Psoas muscle (tissue), 8 donors: ENCODE results near the gene LARP1. TPM values are rescaled to one million over a fixed set of nuclear protein-coding genes. Genes with fewer than 3 reads are reported as not detected.

Experiments
- ATAC-seq, 4 donors: fragments of 200-7000 bp; cut with Tn5 transposase; one replicate each; pipeline ENCODE4 v1.9.1; 2020; ENCODE audit warnings: moderate library complexity in 3 of 4, mild to moderate bottlenecking in 2 of 4
- DNase-seq, 2 donors: peaks; one replicate each; pipeline ENCODE4 v3.0.0-alpha.2; 2020
- H3K27ac ChIP-seq: fragments of 200-600 bp; one replicate; pipeline ENCODE4 v1.8.0; 2022
- H3K27me3 ChIP-seq, 3 donors: fragments of 200-600 bp in 1 of 3; one replicate each; pipeline versions ENCODE4 v1.6.1 to v1.8.0; 2013 to 2022; ENCODE audit warnings: low read length in 2 of 3, mild to moderate bottlenecking in 2 of 3, moderate library complexity in 1 of 3; ENCODE audit not compliant: insufficient read depth in 3 of 3
- H3K36me3 ChIP-seq, 2 donors: fragments of 200-600 bp in 1 of 2; one replicate each; pipeline versions ENCODE4 v1.6.1 to v1.8.0; 2013 to 2022; ENCODE audit warnings: low read depth in 1 of 2, mild to moderate bottlenecking in 1 of 2, moderate library complexity in 1 of 2; ENCODE audit not compliant: insufficient read depth in 1 of 2
- H3K4me1 ChIP-seq: fragments of 200-600 bp; one replicate; pipeline ENCODE4 v1.8.0; 2022
- H3K4me3 ChIP-seq: fragments of 200-600 bp; one replicate; pipeline ENCODE4 v1.8.0; 2022; ENCODE audit warnings: mild to moderate bottlenecking
- H3K9me3 ChIP-seq: fragments of 200-600 bp; one replicate; pipeline ENCODE4 v1.8.0; 2022
- CTCF ChIP-seq: fragments of 200-600 bp; IDR thresholded peaks from one replicate; pipeline ENCODE4 v1.8.0; 2022; ENCODE audit warnings: antibody characterized with exemption
- WGBS, 3 donors: extraction: QIAGEN DNeasy Blood & Tissue Kit; methylation state at CpG; one replicate each; pipeline versions ENCODE4 v1.1.6 to v1.1.7; 2013; 5-methylcytosine and 5-hydroxymethylcytosine counted together
- intact Hi-C, 2 donors: fragments of 100-400 bp; cut with DNase I; formaldehyde crosslinking; loops; one replicate each; pipeline versions ENCODE4 v1.11.0 to v1.14.2; 2022
- polyA plus RNA-seq, 3 donors: library from polyadenylated mRNA; stranded (reverse); fragments of 200-250 nt; gene quantifications; one replicate each; pipeline ENCODE4 v1.2.3, GENCODE V29; 2013
- total RNA-seq, 4 donors: library from RNA; stranded (reverse); fragmentation: NEBNext Ultra II Directional in 2 of 4; extraction: Animal tissue kit (Norgen Biotek cat#: 25700) in 2 of 4; gene quantifications; one replicate each; pipeline versions ENCODE4 v1.2.1 to v1.2.4, GENCODE V29; 2021 to 2023
- donor health status: healthy with polysubstance abuse.
- donor health status: DM: no; HTN: no; CAD: no; lungs with moderate emphysema.
- donor health status: Bipolar disorder and iron deficiency.
- donor health status: healthy.
- donor health status: DM: yes; HTN: yes; CAD: no.
- donor health status: DM: no; HTN: no; CAD: no.
- donor health status: DM: no; HTN: no; CAD: no.
- donor health status: DM: yes; HTN: yes; CAD: no.

LARP1 gene
- total and polyA plus RNA-seq, 7 donors, result 34.1 to 173 (median 108) TPM

GRCh38 chr5:154795235-154795596 is 40.0 kb downstream of the LARP1 start:
- Histone ChIP-seq H3K4me3 (no peak overlapping the region), H3K27me3 (no peaks in the 10 kb centered on the region), H3K9me3 (no peaks in the 10 kb centered on the region), H3K27ac (no peak overlapping the region), H3K4me1 (no peaks in the 10 kb centered on the region), H3K36me3 (peaks cover 6 to 95% of the 10 kb centered on the region in 2 donors)
- intact Hi-C loops, result no loop called here
- TF ChIP-seq CTCF, result no peak
- 56 to 78% (median 67%) methylated on average over 3 of the region's 3 CpGs for WGBS, 3 donors
- DNase-seq (no peak), ATAC-seq (peak in 1 of 4 donors; percentile 16)

GRCh38 chr5:154797762-154798161 is 42.6 kb downstream of the LARP1 start:
- ATAC-seq (no peak), DNase-seq (no peak)
- WGBS, 3 donors, result 46 to 63% (median 55%) methylated on average over 4 of the region's 4 CpGs
- TF ChIP-seq CTCF, result no peak
- no peaks in the 10 kb centered on the region for H3K27me3 ChIP-seq
- intact Hi-C loops, result no loop called here
- no peaks in the 10 kb centered on the region for H3K4me1 ChIP-seq
- H3K36me3 ChIP-seq, result peaks cover 17 to 95% of the 10 kb centered on the region in 2 donors
- H3K4me3 ChIP-seq, result no peak overlapping the region
- H3K9me3 ChIP-seq, result no peaks in the 10 kb centered on the region
- H3K27ac ChIP-seq, result no peak overlapping the region

DNA sequence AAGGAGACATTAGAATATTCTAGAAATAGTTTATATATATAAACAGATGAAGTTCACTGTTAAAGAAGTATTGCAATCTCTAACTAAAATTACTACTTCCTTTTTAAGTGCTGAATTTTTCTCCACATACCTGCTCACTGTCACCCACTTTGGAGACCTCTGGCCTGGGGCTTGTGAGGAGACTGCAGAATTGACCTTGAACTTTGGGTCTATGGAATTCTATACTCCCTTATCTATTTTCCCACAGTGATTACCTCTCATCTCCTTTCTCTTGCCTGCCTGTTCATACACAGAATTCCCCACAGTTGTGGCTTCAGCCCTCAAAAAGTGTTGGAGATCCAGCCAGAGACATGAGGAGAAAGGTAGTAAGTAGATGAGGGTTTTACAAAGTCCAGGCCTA is 45.4 kb downstream of the LARP1 start:
- H3K9me3 ChIP-seq, result no peaks in the 10 kb centered on the region
- intact Hi-C loops, result no loop called here
- H3K27ac ChIP-seq, result no peak overlapping the region
- no peak overlapping the region for H3K4me3 ChIP-seq
- H3K4me1 ChIP-seq, result no peaks in the 10 kb centered on the region
- DNase-seq (no peak), ATAC-seq (no peak)
- H3K27me3 ChIP-seq, result no peaks in the 10 kb centered on the region
- peaks cover 19 to 95% of the 10 kb centered on the region in 2 donors for H3K36me3 ChIP-seq
- TF ChIP-seq CTCF, result no peak

- no peak for TF ChIP-seq CTCF
- H3K4me3 ChIP-seq, result no peak overlapping the region
- ATAC-seq (no peak), DNase-seq (no peak)
- intact Hi-C loops, result no loop called here
- H3K4me1 ChIP-seq, result no peaks in the 10 kb centered on the region
- H3K9me3 ChIP-seq, result no peaks in the 10 kb centered on the region
- H3K27ac ChIP-seq, result no peak overlapping the region
- H3K36me3 ChIP-seq, result peaks cover 19 to 99% of the 10 kb centered on the region in 2 donors
- no peaks in the 10 kb centered on the region for H3K27me3 ChIP-seq
- 94 to 95% (median 94%) methylated on average over 3 of the region's 3 CpGs for WGBS, 3 donors
These were observed 45.9 kb downstream of the LARP1 start for GRCh38 chr5:154801083-154801482.

DNA sequence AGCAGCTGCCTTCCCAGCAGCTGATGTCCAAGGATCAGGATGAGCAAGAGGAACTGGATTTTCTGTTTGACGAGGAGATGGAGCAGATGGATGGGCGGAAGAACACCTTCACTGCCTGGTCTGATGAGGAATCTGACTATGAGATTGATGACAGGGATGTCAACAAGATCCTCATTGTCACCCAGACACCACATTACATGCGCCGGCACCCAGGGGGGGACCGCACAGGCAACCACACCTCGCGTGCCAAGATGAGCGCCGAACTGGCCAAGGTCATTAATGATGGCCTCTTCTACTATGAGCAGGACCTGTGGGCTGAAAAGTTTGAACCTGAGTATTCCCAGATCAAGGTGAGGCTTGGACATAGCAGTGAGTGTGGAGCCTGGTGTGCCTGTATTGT is 46.9 kb downstream of the LARP1 start:
- no peak for DNase-seq
- no peak for ATAC-seq
- intact Hi-C loops, result no loop called here

More for the DNA sequence above, 46.9 kb downstream of the LARP1 start:
- TF ChIP-seq CTCF, result no peak
- WGBS, 3 donors, result 91 to 96% (median 95%) methylated on average over 9 of the region's 9 CpGs
- Histone ChIP-seq H3K27ac (no peak overlapping the region), H3K27me3 (no peaks in the 10 kb centered on the region), H3K9me3 (no peaks in the 10 kb centered on the region), H3K36me3 (peaks cover 19 to 99% of the 10 kb centered on the region in 2 donors), H3K4me1 (no peaks in the 10 kb centered on the region), H3K4me3 (no peak overlapping the region)
